Globus pallidus (tissue), 1 donor: ENCODE results near the gene GALNT2.

Experiments used
- DNase-seq: peaks from one replicate; pipeline ENCODE4 v3.0.0-alpha.2; 2015; ENCODE audit warnings: low spot score

The GALNT2 gene

GRCh38 chr1:230322967-230323547 lies 256.0 kb downstream of the GALNT2 start:
- DNase-seq: no peak

- DNase-seq: no peak
Observed at GRCh38 chr1:230323686-230324085, 256.6 kb downstream of the GALNT2 start.

GRCh38 chr1:230326971-230327891 lies 260.2 kb downstream of the GALNT2 start:
- no peak for DNase-seq

- DNase-seq: no peak
Observed at GRCh38 chr1:230327892-230328284, 260.9 kb downstream of the GALNT2 start.

GRCh38 chr1:230328342-230329015 lies 261.4 kb downstream of the GALNT2 start:
- no peak for DNase-seq

- no peak for DNase-seq
Observed at GRCh38 chr1:230330157-230330556, 263.1 kb downstream of the GALNT2 start.
